ENCODE measurements around the gene EFCAB7.
"Not testable (repeated sequence)": the region's sequence is repeated elsewhere in the genome, so short reads cannot be mapped to it uniquely, and the experiment has no call there.

DNA sequence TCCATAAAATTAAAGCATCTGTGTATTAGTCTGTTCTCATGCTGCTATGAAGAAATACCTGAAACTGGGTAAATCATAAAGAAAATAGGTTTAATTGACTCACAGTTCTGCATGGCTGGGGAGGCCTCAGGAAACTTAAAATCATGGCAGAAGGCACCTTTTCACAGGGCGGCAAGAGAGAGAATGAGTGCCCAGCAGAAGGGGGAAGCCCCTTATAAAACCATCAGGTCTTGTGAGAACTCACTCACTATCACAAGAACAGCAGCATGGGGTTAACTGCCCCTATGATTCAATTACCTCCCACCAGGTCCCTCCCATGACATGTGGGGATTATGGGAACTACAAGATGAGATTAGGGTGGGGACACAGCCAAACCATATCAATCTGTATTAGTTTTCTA is 63.0 kb downstream of the EFCAB7 start:
- not testable (repeated sequence) for TF ChIP-seq CTCF (conservative IDR thresholded peaks at IDR 0.05; ENCODE audit: low read depth, low read length); CEBPB (IDR thresholded peaks at IDR 0.05; ENCODE audit: low read depth, low read length); RAD21 (IDR thresholded peaks at IDR 0.05; ENCODE audit: low read length); POLR2A (IDR thresholded peaks at IDR 0.05; ENCODE audit: low read depth, low read length); RFX5 (IDR thresholded peaks at IDR 0.05; ENCODE audit: low read depth, low read length); SMC3 (IDR thresholded peaks at IDR 0.05; ENCODE audit: low read depth, low read length); MAZ (IDR thresholded peaks at IDR 0.05; ENCODE audit: borderline replicate concordance, low read depth, low read length); USF2 (IDR thresholded peaks at IDR 0.05; ENCODE audit: low read depth, low read length); FOS (IDR thresholded peaks at IDR 0.05; ENCODE audit: low read depth, low read length); NFE2L2 (IDR thresholded peaks at IDR 0.05; ENCODE audit: low read depth, low read length); CHD1 (IDR thresholded peaks at IDR 0.05; ENCODE audit: low read depth, low read length); MXI1 (IDR thresholded peaks at IDR 0.05; ENCODE audit: borderline replicate concordance, low read depth, low read length); RCOR1 (IDR thresholded peaks at IDR 0.05; ENCODE audit: insufficient replicate concordance, low read length); BHLHE40 (IDR thresholded peaks at IDR 0.05; ENCODE audit: low read depth, low read length)

Data from IMR-90 (cell line).